Kidney (tissue), 14 donors: ENCODE data around the gene BACE2. TPM values are rescaled to one million over a fixed set of nuclear protein-coding genes. Genes with fewer than 3 reads are reported as not detected.

Source experiments
- DNase-seq, 5 donors: peaks; one replicate each; pipeline ENCODE4 v3.0.0-alpha.2; 2013 to 2020
- FAIRE-seq: peaks from 2 replicates; lab custom pipeline; 2012; peaks lifted over from hg19 to GRCh38; lab: Jason Lieb, UNC
- H3K27ac ChIP-seq, 2 donors: one replicate each; pipeline ENCODE4 v1.7.0; 2013; ENCODE audit warnings: low read depth in 2 of 2, low read length in 2 of 2, inconsistent platforms in 1 of 2
- H3K27me3 ChIP-seq: one replicate; pipeline ENCODE4 v1.7.1; 2013; ENCODE audit warnings: low read length, inconsistent platforms; ENCODE audit not compliant: control insufficient read depth, insufficient read depth
- H3K36me3 ChIP-seq, 3 donors: one replicate each; pipeline versions ENCODE4 v1.7.0 to v1.7.1; 2013; ENCODE audit warnings: low read length in 3 of 3, control low read depth in 1 of 3, inconsistent platforms in 1 of 3; ENCODE audit not compliant: insufficient read depth in 3 of 3, control insufficient read depth in 2 of 3
- H3K4me1 ChIP-seq, 3 donors: one replicate each; pipeline versions ENCODE4 v1.7.0 to v1.7.1; 2013; ENCODE audit warnings: low read length in 3 of 3, inconsistent platforms in 1 of 3, low read depth in 1 of 3; ENCODE audit not compliant: control insufficient read depth in 2 of 3, insufficient read depth in 2 of 3
- H3K4me3 ChIP-seq, 3 donors: one replicate each; pipeline versions ENCODE4 v1.7.0 to v1.8.1; 2013; ENCODE audit warnings: low read length in 3 of 3, control low read depth in 1 of 3, inconsistent platforms in 1 of 3
- H3K9ac ChIP-seq, 3 donors: one replicate each; pipeline versions ENCODE4 v1.7.0 to v1.7.1; 2013; ENCODE audit warnings: low read length in 3 of 3, control low read depth in 1 of 3, inconsistent platforms in 1 of 3
- H3K9me3 ChIP-seq, 3 donors: one replicate each; pipeline versions ENCODE4 v1.7.0 to v1.7.1; 2013; ENCODE audit warnings: low read length in 3 of 3, control low read depth in 1 of 3, inconsistent platforms in 1 of 3; ENCODE audit not compliant: control insufficient read depth in 2 of 3, insufficient read depth in 1 of 3
- intact Hi-C: fragments of 100-400 bp; cut with DNase I; formaldehyde crosslinking; loops from one replicate; pipeline ENCODE4 v1.11.1; 2022
- polyA plus RNA-seq: library from polyadenylated mRNA; stranded (reverse); fragments of 350-450 nt; fragmentation: Illumina TruSeq; extraction: RNeasy Lipid Tissue Mini Kit (QIAGEN cat#74804); gene quantifications from one replicate; pipeline ENCODE4 v1.2.3, GENCODE V29; 2014; ENCODE audit warnings: low read depth, low replicate concordance; ENCODE audit not compliant: insufficient read depth
- total RNA-seq: library from RNA; stranded (reverse); fragmentation: NEBNext Ultra II Directional; extraction: Animal tissue kit (Norgen Biotek cat#: 25700); gene quantifications from one replicate; pipeline ENCODE4 v1.2.1, GENCODE V29; 2021
- TF ChIP-seq, protein P1 (sequence below): IDR thresholded peaks from 3 replicates; pipeline ENCODE4 v1.5.1; 2012; ENCODE audit warnings: mild to moderate bottlenecking, moderate library complexity, borderline replicate concordance; ENCODE audit not compliant: insufficient read depth; ENCODE audit errors: extremely low read depth
- donor health status: control.
- donor health status: control.
- donor health status: control.
- donor health status: control.
- donor health status: control.
- donor health status: DM: yes; HTN: yes; CAD: no.
- donor health status: Normal renal cell carcinoma (clear cell type).

The BACE2 gene
- total and polyA plus RNA-seq, 2 donors from 2014 or later: 55.5 to 65.7 TPM

DNA sequence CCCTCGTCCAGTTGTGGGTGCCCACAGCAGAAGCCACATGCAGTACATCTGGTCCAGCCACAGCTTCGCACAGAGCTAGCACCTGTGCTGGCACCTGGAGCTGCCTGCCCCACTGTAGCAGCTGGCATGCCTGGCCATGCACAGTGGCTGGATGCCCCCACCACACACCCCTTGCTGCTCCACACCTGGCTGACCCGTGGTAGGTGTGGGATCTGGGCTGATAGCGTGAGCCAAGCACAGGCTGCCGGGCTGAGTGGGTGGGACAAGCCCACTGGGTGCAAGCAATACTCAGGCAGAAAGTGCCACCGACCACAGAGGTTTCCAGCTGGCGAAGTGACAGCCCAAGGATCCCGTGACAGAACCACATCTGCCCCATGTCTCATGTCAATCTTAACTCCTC is 30.6 kb upstream of the BACE2 start:
- Histone ChIP-seq H3K9me3 (no peaks in the 10 kb centered on the region), H3K4me1 (peaks cover 0 to 5% (median 0%) of the 10 kb centered on the region in 3 donors), H3K4me3 (no peak overlapping the region), H3K27ac (no peak overlapping the region), H3K27me3 (no peaks in the 10 kb centered on the region), H3K9ac (no peak overlapping the region), H3K36me3 (no peaks in the 10 kb centered on the region)
- no peak for FAIRE-seq
- intact Hi-C loops: no loop called here
- TF ChIP-seq, protein P1, sequence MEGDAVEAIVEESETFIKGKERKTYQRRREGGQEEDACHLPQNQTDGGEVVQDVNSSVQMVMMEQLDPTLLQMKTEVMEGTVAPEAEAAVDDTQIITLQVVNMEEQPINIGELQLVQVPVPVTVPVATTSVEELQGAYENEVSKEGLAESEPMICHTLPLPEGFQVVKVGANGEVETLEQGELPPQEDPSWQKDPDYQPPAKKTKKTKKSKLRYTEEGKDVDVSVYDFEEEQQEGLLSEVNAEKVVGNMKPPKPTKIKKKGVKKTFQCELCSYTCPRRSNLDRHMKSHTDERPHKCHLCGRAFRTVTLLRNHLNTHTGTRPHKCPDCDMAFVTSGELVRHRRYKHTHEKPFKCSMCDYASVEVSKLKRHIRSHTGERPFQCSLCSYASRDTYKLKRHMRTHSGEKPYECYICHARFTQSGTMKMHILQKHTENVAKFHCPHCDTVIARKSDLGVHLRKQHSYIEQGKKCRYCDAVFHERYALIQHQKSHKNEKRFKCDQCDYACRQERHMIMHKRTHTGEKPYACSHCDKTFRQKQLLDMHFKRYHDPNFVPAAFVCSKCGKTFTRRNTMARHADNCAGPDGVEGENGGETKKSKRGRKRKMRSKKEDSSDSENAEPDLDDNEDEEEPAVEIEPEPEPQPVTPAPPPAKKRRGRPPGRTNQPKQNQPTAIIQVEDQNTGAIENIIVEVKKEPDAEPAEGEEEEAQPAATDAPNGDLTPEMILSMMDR: no peak
- DNase-seq: peak in 1 of 5 donors; percentile 55

DNA sequence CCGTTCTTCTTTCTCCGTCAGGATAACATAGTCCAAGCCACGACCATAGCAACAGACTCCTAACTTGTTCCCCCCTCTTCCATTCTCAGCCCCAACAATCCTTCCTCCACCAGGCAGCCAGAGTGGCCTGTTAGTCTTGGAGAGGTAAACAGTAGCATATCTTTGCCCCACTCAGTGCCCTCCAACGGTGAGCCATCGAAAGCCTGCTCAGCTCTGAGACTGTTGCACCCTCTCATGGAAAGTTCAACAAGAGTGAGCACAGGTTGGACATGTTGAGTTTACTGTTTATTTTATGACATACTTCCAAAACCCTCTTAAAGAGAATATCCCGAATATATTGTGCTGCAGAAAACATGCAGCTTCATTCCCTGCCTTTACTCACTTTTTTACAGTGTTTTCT is 30.1 kb upstream of the BACE2 start:
- FAIRE-seq: no peak
- intact Hi-C loops: no loop called here

DNA sequence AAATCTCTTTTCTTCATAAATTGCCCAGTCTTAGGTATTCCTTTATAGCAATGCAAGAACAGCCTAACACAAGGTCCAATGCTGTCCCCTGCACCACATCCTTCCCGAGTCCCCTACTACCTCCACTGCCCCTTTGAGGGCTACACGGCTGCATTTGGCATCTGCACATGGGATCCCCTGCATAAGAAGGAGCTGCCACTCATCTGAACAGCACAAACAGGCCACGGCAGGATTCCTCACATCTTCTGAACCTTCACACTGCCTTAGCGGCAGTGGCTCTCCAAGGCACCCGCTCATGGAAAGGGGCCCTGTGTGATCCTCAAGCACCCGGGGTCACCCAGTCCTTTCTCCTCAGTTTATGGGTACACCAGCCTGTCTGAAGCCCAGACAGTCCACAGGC is 29.2 kb upstream of the BACE2 start:
- Histone ChIP-seq H3K36me3 (no peaks in the 10 kb centered on the region), H3K27ac (no peak overlapping the region), H3K27me3 (no peaks in the 10 kb centered on the region), H3K4me3 (no peak overlapping the region), H3K9ac (no peak overlapping the region), H3K4me1 (peaks cover 0 to 5% (median 0%) of the 10 kb centered on the region in 3 donors), H3K9me3 (no peaks in the 10 kb centered on the region)
- no peak for FAIRE-seq
- TF ChIP-seq, protein P1: no peak
- peak in 1 of 5 donors; percentile 19 for DNase-seq
- intact Hi-C loops: no loop called here

More for the DNA sequence above, 30.1 kb upstream of the BACE2 start:
- peak in 1 of 5 donors; percentile 13 for DNase-seq
- no peak overlapping the region for H3K9ac ChIP-seq
- no peak overlapping the region for H3K4me3 ChIP-seq
- peaks cover 0 to 5% (median 0%) of the 10 kb centered on the region in 3 donors for H3K4me1 ChIP-seq
- TF ChIP-seq, protein P1: no peak
- no peaks in the 10 kb centered on the region for H3K9me3 ChIP-seq
- H3K27me3 ChIP-seq: no peaks in the 10 kb centered on the region
- H3K36me3 ChIP-seq: no peaks in the 10 kb centered on the region
- no peak overlapping the region for H3K27ac ChIP-seq

DNA sequence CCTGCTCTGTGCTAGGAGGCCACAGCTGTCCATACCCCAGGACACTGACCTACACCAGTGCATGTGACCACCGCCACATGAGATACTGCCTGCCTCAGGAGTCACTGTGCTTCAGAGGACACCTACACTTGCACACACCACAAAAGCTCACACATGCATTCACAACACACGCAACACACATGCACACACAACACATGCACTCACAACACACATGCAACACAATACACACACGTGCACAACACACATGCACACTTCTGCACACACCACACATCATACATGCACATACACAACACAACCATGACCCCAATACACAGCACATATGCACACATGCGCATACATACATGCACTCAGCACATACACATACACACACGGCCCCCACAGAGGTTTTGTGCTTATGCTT is 28.7 kb upstream of the BACE2 start:
- no peak for FAIRE-seq
- Histone ChIP-seq H3K4me3 (no peak overlapping the region), H3K4me1 (peaks cover 0 to 5% (median 0%) of the 10 kb centered on the region in 3 donors), H3K27me3 (no peaks in the 10 kb centered on the region), H3K9ac (no peak overlapping the region), H3K27ac (no peak overlapping the region), H3K36me3 (no peaks in the 10 kb centered on the region), H3K9me3 (no peaks in the 10 kb centered on the region)
- TF ChIP-seq, protein P1: no peak
- DNase-seq: peak in 1 of 5 donors; percentile 3
- intact Hi-C loops: no loop called here
